Measurements from ENCODE around the gene ATP2B1.

The ATP2B1 gene

DNA sequence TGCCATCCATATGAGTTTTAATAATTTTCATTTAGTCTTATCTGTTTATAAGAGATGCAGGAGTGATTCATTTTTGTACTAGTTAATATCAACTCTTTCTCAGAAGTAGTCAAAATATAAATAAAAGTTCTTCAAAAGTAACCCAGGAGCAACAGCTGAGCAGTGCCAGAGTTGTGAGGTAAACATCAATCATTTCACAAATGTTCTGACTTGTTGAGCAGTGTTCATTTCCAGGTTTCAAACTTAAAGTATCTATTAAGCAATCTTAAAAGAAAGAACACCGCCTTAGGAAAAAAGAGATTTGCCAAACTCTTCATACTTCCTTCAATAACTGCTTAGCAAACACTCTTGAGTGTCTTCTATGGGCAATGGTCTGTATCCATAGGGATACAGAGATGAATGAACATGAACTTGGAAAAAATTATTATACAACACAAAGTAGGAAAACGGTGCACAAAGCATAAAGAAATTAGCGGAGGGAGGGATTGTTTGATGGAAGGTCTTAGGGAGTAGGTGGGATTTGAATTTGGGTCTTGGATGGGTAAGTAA, 140.9 kb downstream of the ATP2B1 start:
- no peak overlapping the region for H3K4me3 ChIP-seq (ENCODE audit: low read length)
- TF ChIP-seq, protein P1, sequence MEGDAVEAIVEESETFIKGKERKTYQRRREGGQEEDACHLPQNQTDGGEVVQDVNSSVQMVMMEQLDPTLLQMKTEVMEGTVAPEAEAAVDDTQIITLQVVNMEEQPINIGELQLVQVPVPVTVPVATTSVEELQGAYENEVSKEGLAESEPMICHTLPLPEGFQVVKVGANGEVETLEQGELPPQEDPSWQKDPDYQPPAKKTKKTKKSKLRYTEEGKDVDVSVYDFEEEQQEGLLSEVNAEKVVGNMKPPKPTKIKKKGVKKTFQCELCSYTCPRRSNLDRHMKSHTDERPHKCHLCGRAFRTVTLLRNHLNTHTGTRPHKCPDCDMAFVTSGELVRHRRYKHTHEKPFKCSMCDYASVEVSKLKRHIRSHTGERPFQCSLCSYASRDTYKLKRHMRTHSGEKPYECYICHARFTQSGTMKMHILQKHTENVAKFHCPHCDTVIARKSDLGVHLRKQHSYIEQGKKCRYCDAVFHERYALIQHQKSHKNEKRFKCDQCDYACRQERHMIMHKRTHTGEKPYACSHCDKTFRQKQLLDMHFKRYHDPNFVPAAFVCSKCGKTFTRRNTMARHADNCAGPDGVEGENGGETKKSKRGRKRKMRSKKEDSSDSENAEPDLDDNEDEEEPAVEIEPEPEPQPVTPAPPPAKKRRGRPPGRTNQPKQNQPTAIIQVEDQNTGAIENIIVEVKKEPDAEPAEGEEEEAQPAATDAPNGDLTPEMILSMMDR (conservative IDR thresholded peaks at IDR 0.05; ENCODE audit: low read depth, low read length) = no peak
- no peak for DNase-seq (ENCODE audit: low read depth)

DNA sequence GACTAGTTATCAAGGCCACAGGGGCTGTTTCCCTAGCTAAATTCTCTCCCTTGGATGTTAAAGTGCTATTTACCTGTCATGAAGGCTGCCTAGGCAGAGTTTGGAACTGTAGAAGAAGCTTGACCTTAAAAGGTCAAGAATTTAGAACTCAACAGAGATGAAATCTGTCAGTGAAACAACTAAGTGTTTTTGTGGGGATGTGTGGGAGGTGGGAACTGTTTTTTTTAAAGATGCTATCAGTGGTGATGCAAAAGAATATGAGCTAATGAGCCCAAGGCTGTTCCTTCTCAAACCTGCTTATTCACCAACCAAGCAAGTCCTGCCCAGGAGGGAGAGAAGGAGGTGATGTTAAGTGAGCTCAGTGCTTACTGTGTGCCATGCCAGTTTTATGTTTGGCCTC, 142.0 kb downstream of the ATP2B1 start:
- H3K4me3 ChIP-seq (ENCODE audit: low read length) = no peak overlapping the region
- TF ChIP-seq, protein P1 (conservative IDR thresholded peaks at IDR 0.05; ENCODE audit: low read depth, low read length) = no peak
- no peak for DNase-seq (ENCODE audit: low read depth)

DNA sequence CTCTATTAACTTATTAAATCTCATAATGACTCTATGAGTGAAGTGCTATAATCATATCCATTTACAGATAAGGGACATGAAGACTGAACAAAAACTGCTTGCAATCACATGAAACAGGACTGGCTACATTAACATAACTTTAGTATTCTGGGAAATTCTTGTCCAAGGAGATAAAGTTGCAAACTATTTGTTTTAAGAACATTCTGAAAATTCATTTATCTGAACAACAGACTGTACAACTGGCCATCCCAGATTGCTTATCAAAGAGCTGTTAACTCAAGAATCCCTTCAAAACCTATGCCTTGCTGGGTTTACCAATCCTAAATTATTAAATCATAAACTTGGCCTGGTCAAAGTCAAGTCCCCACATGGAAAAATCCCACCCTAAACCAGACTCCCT, 143.6 kb downstream of the ATP2B1 start:
- TF ChIP-seq, protein P1 (conservative IDR thresholded peaks at IDR 0.05; ENCODE audit: low read depth, low read length) = no peak
- DNase-seq (ENCODE audit: low read depth) = no peak

DNA sequence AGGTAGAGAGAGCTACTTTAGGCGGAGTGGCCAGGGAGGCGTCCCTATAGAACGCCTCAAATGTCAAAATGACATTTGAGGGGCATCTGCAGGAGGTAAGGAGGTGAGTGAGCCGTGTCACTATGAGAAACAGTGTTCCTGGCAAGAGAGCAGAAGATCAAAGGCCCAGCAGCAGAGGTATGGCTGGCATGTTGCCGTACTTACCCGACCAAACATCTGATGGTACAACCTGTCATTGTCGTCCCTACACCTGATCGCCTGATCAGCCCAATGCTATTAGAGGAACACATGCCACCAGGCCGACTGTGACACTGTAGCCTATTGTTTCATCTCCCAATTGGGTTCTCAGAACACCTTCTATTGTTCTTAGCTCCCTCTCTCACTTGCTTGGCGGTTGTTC, 148.9 kb downstream of the ATP2B1 start:
- H3K4me3 ChIP-seq (ENCODE audit: low read length) = no peak overlapping the region
- TF ChIP-seq, protein P1 (conservative IDR thresholded peaks at IDR 0.05; ENCODE audit: low read depth, low read length) = no peak
- DNase-seq (ENCODE audit: low read depth) = no peak

More for the DNA sequence above, 143.6 kb downstream of the ATP2B1 start:
- no peak overlapping the region for H3K4me3 ChIP-seq (ENCODE audit: low read length)

DNA sequence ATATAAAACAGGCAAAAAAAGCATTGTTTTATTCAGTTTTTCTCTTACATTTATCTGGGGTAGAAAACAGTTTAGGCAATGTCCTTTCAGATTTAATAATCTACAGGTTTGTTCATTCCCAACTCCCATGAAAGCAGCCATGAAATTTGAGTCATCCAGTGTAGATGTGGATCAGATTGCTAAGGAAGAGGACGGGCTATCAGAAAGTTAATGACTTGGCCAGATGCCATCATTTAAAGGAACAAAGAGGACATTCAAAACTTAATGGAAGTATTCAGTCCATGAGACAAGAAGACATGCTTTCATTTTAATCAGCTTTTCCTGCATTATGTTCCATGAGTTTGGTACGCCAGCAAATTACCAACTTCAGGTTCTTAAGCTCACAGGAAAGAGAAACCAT, 151.7 kb downstream of the ATP2B1 start:
- peak; percentile 74 for DNase-seq (ENCODE audit: low read depth)
- no peak overlapping the region for H3K4me3 ChIP-seq (ENCODE audit: low read length)
- TF ChIP-seq, protein P1 (conservative IDR thresholded peaks at IDR 0.05; ENCODE audit: low read depth, low read length) = no peak

DNA sequence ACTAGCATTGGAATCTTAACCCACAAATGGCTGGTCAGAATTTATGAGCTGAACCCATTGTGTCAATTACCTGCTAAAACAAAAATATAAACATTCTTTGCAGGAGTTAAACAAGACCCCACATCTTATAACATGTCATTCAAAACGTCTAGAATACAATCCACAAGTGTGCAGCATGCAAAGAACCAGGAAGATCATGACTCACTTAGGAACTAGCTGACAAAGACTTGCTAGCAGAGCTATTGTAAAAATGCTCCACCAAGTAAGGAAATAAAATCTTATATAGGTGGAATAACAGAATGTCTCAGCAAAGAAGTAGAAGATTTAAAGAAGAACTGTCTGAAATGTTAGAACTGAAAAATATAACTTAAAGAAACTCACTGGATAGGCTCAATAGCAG, 156.3 kb downstream of the ATP2B1 start:
- no peak for DNase-seq (ENCODE audit: low read depth)
- TF ChIP-seq, protein P1 (conservative IDR thresholded peaks at IDR 0.05; ENCODE audit: low read depth, low read length) = no peak
- no peak overlapping the region for H3K4me3 ChIP-seq (ENCODE audit: low read length)

DNA sequence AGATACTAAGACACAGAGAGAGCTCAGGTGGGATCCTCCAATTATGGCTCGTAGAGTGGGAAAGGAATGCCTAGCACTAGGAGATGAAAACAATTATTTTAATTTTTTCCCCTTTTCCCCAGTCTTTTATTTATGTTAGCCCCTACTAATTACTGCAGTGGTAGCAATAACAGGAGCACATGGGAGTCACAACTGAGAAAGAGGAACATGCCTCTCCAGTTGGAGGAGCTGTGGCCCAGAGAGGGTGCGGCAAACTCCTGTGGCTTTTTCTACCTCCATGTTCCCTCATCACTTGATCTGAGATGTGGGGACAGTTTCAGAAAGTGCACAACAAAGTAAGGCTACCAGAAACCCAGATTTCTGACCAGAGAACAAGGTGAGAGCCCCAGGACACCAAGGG, 156.9 kb downstream of the ATP2B1 start:
- no peak overlapping the region for H3K4me3 ChIP-seq (ENCODE audit: low read length)
- TF ChIP-seq, protein P1 (conservative IDR thresholded peaks at IDR 0.05; ENCODE audit: low read depth, low read length) = no peak
- DNase-seq (ENCODE audit: low read depth) = no peak
